GM04503 (cell line): ENCODE measurements around the gene FEZ2.

Source experiments
- DNase-seq: peaks from one replicate; pipeline ENCODE4 v3.0.0-alpha.2; 2012; ENCODE audit warnings: low read depth

Gene FEZ2

DNA sequence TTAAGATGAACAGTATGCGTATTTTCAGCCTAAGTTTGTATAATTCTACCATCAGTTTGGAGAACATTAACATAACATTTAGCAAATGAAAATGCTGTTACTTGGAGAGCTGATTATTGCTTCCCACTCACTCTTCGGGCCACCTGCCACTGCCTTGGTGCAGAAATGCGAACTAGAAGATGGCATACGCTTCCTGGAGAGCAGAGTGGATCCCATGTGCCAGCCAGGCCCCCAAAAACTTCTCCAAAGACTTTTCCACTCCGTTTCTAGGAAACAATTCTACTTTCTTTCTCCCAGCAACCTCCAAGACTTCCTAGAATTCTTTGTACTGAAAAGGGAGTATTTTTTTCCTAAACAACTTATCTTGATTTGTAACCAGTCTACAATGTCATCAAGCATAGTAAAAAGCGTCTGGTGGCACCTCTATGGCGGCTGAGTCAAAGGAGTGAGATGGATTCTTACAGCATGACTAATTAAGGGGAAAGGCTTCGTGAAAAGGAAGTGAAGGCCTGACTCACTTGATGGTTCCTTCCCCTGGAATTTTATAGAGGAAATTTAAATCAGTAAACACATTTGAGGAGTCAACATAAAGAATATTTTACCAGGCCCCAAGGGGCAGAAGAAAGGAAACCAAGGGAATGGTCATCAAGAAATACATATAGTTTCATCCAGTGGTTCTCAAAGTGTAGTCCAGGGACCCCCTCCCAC, 36.6 kb downstream of the FEZ2 start:
- DNase-seq, result peak; percentile 86

DNA sequence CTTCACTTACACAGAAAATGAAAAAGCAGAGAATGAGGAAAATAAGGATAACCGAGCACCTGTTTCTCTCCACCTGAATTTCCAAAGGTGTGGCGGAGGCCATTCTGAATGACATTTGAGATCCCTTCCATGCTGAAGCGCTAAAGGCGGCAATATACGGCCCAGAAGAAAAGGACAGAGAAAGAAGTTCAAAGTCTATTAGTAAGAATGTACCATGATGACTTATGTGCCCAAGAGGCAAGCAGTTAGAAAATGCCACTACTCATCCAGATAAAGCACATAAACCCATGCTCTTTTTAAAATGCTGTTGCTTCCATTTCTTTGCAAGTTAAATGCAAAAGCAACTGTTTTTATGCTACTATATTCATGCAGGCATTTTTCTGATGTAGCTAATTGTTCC, 37.2 kb downstream of the FEZ2 start:
- DNase-seq, result no peak

DNA sequence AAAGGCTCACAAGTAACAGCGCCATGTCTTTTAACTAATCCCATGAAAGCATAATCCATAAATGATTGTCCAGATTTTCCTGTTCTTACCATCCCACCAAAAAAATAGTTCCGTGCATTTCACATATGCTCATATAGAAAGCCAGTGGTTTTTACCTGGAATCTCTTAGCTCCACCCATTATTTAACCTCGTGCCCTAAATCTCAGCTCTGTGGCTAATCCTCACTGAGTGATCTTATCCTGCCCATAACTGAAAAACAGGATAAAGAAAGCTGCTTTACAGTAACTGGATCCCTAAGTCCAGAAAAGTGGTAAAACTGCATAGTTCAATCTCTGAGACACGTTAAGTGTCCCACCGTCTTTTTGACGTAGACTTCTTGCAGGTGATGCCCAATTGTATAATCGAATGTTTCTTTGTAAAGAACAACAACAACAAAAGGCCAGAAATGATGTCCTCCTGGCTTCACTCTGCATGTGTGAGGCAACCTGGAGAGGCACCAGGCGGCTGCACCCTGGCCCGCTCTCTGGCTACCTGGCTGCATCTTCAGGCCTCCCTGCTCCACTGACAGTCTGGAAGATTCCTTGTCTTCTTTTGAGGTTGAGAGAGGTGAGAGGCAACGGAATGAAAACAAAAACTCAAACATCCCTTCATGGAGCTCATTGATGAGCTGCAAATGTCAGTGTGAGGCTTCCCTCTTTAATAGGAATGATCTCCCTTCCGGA, 38.6 kb downstream of the FEZ2 start:
- no peak for DNase-seq

DNA sequence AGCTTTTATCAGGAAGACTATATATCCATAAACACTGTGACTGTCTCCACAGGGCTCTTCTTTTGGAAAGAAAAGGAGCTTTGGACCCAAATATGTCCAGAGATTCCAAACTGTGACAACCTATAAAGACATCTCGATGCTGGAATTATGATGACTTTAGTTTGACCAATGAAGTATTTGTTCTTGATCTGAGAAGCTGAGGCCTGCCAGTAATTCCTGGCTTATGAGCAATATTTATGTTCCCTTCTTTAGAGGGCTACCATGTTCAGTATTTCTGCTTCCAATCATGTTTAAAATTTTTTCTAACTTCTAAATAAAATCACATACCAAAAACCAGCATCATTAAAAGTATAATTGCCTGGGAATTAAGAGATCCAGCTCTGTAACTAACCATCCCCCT, 41.1 kb downstream of the FEZ2 start:
- peak; percentile 76 for DNase-seq

DNA sequence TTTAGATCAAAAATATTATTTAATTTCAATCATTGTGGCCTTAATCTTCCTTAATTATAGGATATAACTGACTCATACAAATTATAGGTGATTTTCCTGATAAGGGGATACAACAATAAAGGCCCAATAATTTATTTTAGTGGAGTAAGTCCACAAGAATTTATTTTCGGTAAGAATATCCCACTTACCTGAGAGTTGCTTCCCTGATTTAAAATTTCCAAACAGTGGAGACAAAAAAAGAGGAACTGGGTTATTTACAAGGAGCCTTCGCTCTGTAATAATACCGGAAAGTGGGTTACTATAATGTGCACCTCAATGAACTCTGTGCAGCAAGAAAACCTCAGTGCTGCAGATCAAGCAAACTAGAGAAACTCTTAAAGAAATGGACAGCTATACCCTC, 42.2 kb downstream of the FEZ2 start:
- DNase-seq, result no peak

DNA sequence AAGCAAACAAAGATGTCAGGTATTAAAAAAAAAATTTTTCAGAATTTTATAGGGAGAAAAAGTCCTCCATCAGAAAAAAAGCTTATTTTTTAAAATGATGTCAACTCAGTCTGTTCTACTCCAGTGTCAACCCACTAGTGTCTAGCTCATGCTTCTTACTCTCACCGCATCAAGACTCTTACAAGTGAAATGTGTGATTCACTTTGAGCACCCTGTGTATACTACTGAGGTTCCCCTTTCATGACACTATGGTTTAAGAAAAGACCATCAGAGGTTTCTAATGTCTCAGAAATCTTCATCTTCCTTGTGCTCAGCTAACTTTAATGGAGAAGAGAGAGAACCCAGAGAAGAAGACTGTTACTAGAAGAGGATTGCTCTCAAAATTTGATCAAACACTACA, 43.4 kb downstream of the FEZ2 start:
- DNase-seq, result no peak

DNA sequence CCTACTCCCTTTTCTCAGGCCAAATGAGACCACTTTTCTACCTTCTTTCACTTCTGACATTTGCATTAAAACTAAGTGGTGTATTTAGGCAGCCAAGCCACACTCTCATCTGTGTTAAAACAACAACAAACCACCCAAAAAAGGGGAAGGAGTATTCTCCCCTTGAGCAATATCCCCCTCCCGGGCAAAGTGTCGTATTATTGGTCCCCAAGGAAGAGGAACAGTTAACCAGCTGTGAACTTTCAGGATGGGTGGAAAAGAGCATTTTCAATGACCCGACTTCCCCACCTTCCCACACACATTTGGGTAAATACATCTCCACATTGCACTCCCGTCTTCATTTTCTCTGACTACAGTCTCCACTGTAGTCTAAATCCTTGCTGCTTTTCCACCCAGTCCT, 44.3 kb downstream of the FEZ2 start:
- no peak for DNase-seq

DNA sequence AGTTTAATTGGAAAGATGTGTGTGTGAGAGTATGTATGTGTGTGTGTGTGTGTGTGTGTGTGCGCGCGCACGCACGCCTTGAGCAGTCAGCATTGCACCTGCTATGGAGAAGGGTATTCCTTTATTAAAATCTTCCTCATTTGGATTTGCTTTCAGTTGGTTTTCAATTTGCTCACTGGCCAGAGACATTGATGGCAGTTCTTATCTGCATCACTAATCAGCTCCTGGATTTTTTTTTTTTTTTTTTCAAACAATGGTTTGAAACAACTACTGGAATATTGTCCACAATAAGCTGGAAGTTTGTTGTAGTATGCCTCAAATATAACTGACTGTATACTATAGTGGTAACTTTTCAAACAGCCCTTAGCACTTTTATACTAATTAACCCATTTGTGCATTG, 48.0 kb downstream of the FEZ2 start:
- no peak for DNase-seq

DNA sequence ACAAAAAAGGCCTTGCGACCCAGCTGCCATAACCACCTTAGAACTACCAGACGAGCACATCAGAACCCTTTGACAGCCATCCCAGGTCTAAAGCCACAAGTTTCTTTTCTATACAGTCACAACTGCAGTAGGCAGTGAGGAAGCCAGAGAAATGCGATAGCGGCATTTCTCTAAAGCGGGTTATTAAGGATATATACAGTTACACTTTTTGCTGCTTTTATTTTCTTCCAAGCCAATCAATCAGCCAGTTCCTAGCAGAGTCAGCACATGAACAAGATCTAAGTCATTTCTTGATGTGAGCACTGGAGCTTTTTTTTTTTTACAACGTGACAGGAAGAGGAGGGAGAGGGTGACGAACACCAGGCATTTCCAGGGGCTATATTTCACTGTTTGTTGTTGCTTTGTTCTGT, 48.8 kb downstream of the FEZ2 start:
- DNase-seq, result no peak

DNA sequence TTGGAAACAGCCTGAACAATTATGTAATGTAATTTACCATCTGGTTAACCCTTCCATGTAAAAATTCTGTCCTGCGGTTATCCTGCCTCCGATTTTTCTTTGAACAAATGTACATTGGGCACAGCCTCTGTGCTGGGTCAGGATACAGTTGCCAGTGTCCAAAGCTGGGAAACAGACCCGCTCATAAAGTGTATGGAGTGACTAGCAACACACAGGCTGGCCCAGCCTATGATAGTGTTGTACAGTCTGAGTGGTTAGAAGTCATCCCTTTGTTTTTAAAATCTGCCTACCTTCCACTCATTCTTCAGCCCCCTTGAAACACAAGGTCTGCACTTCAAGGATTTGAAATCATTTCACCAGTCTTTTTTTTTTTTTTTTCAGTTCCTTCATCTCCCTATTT, 50.1 kb downstream of the FEZ2 start:
- no peak for DNase-seq

DNA sequence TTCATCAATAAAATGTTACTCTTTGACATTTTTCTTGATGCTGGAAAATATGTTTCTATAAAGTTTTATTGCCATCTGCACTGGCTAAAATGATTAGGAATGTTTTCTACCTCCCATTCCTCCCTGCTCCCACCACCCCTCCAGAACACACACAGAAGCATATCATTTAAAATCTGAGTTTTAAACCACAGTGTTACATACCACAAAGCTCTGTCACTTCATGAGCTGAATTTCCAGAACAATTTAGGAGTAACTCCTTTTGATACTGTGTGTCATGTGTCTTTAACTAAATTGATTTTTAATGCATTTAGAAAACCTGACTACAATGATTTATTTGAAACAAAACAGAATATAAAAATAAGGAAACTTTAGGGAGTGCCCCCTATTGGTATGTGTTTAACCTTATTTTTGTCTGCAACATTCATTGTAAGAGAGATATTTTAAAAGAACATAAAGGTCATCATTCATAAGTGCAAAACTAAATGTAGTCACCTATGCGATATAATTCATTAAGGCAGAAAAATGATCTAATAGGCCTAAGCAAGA, 52.0 kb downstream of the FEZ2 start:
- DNase-seq, result no peak

DNA sequence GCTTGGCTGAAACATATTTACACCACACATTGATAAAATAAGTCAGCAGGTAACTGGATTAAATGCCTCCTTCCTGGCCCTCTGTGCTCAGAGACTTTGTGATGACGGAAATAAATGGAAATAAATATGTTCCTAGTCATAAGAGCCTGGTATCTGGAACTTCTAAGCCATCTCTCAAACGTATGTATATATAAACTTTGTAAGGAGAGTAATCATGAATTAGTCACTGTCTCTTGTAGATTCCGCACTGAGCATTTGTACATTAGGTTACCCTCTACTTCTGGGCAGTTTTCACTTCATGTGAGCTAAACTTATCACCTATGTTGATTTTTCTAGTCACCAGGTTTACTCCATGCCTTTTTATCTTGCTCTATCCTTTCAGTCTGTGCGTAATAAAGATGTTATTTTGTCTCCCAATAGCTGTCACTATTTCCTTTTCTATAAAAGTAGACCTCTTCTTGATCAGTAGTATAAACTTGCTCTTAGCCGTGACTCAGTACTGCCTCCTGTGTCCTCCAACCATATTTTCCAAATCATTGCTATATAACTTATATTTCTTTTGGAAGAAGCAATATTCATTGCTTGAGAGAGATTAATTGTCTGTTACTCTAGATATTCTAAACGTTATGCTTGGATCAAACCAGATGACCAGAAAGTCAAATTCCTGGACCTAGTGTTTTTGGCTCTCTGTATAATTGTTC, 53.2 kb downstream of the FEZ2 start:
- no peak for DNase-seq

DNA sequence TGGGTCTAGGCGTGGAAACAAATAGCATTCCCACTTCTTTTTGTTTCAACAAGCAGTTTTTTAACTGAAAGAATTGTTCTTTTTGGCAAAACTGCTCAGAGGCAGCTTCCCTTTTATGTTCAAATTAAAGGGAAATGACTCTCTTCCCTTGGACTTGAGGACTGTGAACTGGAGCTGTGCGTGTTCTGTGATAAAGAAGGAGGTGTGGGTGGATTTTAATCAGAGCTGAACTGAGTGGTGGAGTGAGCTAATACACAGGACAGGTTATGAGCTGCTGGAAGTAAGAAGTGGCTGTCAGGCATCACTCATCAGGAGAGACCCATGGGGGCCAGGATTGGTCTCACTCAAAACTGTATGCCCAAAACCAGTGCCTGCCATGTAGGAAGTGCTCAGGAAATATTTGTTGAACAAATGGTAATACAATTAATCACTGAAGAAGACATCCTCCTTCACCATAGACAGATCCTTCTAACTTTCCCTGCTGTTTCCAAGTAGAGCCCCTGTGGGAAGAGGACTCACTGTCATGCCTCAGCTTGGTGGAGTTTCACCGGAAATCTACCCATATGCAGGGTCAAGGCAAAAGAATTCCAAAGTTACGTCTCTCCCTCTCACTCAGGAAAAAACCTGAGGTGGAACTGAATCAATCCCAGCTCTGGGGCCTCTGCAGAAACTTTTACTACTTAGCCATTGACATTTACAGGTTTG, 55.9 kb downstream of the FEZ2 start:
- no peak for DNase-seq

DNA sequence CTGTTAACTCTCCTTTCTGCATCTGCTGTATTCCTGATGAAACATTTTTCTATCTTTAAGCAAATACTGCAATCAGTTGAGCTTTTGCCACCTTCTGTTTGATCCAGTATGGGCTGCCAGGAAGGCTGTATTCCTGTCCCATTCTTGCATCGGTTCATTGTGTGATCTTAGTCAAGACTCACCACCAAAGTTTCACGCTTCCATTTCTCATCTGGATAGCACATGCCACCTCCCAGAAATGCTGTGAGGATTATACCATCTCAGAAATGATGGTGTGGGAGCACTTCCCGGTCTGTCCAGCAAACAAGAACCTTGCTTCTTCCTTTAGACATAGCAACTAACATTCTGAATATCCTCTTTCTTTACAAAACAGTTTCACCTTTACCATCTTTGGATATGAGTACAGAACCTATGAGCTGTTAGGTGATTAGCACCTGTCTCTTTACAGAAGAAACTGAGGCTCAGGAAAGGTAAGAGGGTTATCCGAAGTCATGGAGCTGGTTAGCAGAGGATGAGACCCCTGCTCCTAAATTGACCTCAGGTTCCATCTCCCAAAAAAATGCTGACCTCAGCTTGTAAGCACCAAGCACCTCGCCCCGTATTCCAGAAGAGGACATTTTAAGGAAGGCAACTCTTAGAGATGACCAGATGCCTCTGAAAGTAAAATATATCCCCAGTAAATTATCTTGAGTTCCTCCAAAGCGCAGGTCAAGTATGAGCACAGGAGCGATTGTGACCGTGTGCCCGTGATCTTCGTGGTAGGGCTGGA, 56.8 kb downstream of the FEZ2 start:
- no peak for DNase-seq

DNA sequence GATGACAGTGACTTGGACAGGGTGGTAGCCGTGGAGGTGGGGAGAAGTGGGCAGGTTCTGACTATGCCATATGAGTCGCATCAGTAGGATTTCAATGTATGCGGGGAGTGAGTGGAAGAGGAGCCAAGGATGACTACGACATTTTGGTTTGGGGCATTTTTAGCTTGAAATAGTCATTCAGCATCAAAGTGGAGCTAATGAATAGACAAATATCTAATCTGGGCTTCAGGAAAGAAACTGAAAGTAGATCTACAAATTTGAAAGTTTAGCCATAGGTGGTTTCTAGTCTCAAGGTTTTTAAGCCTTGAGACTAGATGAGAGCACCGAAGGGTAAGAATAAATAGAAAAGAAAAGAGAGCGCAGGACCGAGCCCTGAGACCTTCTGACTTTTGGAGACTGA, 58.3 kb downstream of the FEZ2 start:
- no peak for DNase-seq

DNA sequence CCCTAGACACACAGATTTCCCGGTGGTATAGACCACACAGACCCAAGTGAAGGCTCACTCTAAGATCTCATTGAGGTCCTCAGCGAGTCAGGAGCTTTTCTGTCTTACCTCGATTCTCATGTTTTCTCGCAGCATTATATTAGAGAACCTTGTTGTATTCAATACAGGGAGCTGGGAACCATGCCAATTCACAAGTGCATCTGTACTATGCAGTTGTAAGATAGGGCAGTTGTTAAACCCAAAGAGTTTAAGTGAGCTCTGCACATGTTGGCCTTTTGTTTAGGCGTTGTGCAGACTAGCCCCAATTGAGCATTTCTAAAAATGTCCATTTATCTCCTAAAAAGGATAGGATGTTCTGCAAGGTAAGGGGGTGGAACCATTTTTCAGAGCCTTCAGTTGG, 59.6 kb downstream of the FEZ2 start:
- DNase-seq, result no peak

DNA sequence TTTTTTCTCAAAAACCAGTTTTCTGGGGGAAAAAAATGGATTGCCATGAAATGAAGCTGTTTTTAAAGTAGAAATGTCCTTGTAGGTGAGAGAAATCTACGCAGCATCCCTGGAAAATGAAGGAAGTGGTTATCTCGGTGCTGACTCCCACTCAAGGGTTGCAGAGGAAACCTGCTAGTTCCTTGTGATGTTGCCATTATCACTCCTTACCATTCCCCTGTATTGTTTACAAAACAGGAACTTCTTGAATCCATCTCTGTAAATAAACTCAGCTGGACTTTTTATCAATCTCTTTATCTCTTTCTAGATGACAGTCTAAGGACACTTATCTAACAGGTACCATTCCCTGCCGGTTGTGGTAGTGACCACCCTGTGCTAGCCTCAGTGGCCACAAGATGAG, 61.2 kb downstream of the FEZ2 start:
- no peak for DNase-seq

DNA sequence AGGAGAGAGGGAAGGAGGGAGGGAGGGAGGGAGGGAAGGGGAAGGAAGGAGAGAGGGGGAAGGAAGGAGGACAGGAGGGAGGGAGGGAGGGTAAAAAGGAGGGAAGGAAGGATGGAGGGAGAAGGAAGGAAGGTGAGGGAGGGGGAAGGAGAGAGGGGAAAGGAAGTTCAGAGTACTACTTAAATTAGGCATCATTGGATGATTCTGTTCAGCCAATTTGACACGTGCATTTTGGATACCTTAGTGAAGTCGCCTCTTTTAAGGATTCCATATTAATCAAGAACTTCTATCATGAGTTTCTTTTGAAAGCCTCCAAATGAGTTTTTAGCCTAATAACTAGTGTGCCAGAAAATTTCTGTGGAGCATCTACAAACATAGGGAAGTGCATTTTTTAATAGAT, 62.9 kb downstream of the FEZ2 start:
- no peak for DNase-seq

DNA sequence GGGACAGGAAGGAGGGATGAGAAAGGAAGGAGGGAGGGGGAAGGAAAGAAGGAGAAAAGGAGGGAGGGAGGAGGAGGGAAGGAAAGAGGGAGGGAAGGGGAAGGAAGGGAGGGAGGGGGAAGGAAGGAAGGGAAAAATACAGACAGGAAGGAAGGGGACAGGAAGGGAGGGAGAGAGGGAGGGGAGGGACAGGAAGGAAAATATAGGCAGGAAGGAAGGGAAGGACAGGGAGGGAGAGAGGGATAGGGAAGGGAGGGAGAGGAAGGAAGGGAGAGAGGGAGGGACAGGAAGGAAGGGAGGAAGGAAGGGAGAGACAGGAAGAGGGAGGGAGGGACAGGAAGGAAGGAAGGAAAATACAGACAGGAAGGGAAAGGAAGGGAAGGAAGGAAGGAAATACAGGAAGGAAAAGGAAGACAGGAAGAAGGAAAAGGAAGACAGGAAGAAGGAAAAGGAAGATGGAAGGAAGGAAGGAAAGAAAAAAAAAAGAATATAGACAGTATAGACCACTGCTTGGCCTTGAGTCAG, 63.6 kb downstream of the FEZ2 start:
- DNase-seq, result no peak

DNA sequence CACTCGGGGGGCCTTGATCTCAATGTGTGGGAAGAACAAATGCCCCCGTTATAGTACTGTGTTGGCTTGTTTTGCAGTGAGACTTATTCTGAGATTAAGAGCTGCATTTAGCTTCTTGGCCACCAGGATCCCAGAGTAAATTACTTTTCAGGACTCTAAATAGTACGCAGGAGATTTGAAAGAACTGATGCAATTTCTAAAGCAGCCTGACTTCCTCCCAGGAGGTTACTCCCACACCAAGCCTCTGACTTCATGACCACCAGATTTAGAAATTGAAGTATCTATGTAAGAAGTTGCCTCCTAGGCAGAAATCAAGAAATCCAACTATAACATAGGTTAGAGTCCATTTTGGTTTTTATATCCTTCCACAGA, 67.0 kb downstream of the FEZ2 start:
- DNase-seq, result no peak

DNA sequence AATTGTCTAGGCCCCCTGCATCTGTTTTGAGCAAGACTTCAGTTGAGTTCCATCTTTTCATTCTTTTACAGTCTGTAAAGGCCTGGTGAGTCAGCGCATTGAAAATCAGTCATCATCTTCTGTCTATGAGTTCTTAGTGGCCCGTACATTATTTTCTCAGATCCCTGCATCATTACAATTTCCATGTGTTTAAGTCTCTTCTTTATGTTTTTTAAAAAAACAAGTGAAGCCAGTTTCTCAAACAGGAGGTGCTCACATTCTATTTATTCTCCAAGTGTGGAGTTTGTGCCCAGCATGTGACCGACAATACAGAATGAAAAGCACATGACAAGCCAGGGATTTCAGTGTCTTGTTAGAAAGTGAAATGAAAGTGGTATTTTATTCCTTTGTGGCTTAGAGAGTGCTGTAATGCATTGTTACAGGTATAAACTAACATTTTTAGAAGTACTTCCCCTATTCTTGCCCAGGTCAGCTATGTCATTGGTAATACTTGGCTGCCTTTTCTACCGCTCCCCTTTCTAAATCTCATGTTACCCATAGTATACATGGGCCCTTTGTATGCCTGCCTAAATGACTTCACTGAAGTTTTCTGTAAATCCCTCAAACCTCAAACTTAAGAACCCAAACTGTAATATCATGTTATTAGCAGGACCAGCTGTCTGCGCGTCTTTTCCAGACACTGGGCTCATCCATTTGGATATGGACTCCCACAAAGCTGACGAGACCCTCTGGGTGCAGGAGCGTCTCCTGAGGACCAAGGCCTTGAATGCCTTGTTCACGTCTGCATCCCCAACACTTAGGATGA, 67.6 kb downstream of the FEZ2 start:
- no peak for DNase-seq
